Activated CD8-positive, alpha-beta memory T cell treated with anti-CD3 and anti-CD28 coated beads, Interleukin-2, amount 50 U/mL, for 4 hours (primary cell): ENCODE measurements around the gene TNRC18.
"Not testable (repeated sequence)": the region's sequence is repeated elsewhere in the genome, so short reads cannot be mapped to it uniquely, and the experiment has no call there.

Experiments used
- DNase-seq: peaks from one replicate; pipeline ENCODE4 v3.0.0-alpha.2; 2020

TNRC18 gene

DNA sequence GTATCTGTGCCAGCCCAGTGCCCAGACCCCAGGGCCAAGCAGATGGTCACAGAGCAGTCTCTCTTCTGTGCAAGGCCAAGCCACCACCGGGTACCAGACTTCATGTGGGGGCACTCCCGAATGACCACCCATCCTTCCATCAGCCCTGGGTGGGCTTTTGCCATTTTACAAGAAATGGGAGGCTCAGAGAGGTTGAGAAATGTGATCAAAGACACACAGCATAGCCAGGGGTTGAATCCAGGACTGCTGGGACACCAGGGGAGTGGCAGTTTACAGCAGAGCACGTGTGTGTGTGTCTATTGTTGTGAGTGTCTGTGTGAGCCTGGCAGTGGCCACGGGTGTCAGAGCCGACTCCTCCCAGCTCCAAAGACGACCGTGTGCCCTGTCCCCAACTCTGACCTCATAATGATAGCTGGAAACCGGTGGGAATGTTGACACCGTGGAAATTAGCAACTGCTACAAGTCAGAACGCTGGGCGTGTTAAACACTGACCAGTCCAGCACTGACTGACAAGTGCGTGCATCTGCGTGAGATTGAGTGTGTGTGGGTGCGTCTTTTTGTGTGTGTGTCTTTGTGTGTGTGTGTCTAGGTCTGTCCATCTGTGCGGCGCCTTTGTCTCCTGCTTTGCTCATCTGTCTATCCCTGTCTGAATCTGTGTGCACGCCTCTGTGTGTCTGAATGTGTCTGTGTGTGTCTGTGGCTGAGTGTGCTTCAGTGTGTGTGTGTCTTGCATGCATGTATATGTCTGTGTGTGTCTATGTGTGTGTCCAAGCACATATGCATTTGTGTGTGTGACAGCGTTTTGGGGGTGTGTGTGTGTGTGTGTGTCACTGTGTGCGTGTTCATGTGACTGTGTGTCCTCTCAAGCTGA, 158.1 kb downstream of the TNRC18 start:
- DNase-seq: no peak

DNA sequence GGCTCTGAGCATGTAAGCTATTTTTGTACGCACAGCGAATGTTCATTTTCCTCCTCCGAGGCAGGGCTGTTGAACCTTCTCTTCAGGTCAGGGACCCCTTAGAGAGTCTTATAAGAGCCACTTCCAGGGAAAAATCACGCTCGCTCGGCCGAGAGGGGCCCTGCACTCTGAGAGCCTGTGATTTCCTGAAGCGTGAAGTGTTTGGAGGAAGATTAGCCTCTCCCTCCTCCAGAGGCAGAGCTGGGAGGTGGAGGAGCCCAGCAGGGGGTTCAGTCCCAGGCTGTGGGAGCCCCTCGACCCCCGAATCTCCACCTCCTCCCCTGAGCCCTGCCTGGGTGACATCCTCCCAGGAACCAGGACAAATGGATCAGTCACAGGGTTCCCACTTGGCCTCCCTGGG, 160.6 kb downstream of the TNRC18 start:
- not testable (repeated sequence) for DNase-seq

DNA sequence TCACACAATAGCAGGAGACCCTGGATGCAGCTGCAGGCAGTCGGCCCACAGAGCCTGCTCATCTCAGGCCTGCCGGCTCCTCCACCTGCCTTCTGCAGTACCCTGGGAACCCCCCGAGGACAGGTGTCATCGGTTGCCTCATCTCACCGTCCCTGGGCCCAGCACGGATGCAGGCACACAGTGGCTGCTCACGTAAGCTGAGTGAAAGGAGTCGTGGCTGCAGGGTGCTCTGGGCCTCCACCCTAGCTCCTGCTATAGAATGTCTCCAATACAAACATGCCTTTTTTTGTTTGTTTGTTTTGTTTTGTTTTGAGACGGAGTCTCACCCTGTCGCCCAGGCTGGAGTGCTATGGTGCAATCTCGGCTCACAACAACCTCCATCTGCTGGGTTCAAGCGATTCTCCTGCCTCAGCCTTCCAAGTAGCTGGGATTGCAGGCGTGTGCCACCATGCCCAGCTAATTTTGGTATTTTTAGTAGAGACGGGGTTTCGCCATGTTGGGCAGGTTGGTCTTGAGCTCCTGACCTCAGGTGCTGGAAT, 163.0 kb downstream of the TNRC18 start:
- DNase-seq: not testable (repeated sequence)
